Activated CD8-positive, alpha-beta memory T cell treated with anti-CD3 and anti-CD28 coated beads for 48 hours (primary cell): ENCODE data around the gene NHERF1.
A peak's percentile ranks its signal among the peaks of the same experiment; 100 is the strongest.

Experiments
- DNase-seq, 3 experiments: peaks; one replicate each; pipeline ENCODE4 v3.0.0-alpha.2; 2020; ENCODE audit warnings: low read depth in 2 of 3, low spot score in 2 of 3

NHERF1 gene

DNA sequence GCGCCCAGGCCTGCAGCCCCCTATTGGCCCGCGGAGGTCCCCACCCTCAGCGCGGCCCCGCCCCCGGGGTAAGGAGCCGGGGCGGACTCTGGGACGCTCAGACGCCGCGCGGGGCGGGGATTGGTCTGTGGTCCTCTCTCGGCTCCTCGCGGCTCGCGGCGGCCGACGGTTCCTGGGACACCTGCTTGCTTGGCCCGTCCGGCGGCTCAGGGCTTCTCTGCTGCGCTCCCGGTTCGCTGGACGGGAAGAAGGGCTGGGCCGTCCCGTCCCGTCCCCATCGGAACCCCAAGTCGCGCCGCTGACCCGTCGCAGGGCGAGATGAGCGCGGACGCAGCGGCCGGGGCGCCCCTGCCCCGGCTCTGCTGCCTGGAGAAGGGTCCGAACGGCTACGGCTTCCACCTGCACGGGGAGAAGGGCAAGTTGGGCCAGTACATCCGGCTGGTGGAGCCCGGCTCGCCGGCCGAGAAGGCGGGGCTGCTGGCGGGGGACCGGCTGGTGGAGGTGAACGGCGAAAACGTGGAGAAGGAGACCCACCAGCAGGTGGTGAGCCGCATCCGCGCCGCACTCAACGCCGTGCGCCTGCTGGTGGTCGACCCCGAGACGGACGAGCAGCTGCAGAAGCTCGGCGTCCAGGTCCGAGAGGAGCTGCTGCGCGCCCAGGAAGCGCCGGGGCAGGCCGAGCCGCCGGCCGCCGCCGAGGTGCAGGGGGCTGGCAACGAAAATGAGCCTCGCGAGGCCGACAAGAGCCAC is at the start of gene NHERF1:
NHERF1 (plus strand) TSS at position 100 of the 750 bp plus-strand sequence; CDS start at position 319, 219 bp downstream.
- peak; percentile 86 to 94 (median 91) for DNase-seq

- DNase-seq = no peak
These were observed 49.2 kb upstream of the NHERF1 start for GRCh38 chr17:74699236-74699635.

DNA sequence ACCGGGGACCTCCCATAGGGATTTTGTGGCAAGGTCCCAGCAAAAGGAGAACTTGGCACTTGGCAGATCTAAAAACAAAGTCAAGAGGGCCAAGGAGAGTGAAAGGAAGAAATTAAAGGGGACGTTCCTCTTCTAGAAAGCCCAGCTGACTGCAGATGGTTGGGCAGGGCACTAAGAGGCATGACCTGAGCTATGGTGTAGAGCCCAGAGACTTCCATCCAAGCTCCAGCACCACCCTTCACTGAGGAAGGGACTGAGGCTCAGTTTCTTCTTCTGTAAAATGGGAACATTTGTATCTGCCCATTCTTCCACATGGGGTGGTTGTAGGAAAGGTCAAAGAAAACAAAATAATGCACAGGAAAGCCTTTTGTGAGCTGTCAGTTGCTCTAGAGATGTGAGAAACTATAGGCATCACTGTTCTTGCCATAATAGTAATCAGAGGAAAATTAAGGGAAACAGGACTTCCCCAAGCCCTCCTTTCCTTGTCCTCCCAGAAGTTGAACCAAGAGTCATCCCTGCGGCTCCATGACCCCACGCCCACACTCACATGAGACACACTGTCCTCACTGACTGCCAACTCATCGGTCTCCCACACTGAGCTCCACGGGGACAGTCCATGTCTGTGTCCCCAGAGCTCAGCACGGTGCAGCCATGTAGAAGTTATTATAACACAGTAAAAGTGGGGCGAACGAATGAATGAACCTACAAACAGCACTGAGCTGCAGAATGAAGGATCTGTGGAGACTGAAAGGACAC is 46.1 kb upstream of the NHERF1 start:
- no peak for DNase-seq

- DNase-seq = no peak
These were observed 45.1 kb upstream of the NHERF1 start for GRCh38 chr17:74703311-74703710.

DNA sequence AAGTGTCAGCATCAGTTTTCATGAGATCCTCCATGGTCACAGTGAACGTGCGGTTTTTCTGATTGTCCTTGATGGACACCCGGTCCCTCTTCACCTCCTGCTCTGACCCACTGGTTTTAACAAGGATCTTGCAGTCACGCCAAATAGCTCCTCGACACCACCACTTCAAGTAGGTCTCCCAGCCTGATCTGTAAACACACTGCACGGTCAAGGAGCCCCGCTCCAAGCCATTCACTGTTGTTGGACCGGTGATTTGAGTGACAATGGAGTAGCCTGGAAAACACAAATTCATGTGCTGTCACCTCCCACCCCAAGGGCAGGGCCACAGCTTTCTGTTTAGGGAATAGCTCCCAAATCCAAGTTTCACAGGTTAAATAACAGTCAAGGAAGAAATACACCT is 43.9 kb upstream of the NHERF1 start:
- DNase-seq = no peak

GRCh38 chr17:74711058-74711824 is 37.2 kb upstream of the NHERF1 start:
- DNase-seq = no peak

DNA sequence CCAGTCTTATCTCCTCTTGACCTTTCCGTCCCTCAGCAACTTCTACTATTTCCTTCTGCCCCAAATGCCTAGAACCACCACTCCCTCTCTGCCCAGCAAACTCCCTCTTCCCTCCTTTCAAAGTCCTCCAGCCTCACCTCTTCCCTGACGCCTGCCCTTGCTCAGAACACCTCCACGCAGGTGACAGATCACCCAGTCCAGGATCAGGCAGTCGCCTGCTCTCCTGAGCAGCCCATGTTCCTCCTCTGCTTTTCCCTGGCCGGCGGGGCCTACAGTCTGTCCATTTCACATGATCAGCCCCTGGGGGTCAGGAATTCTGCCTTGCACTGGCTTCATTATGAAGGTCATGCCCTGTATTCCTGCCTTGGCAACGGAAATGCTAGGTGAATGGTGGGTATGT is 36.1 kb upstream of the NHERF1 start:
- no peak for DNase-seq

GRCh38 chr17:74712756-74713155 is 35.7 kb upstream of the NHERF1 start, which contains the start of gene CD300LF:
CD300LF (minus strand) TSS chr17:74712923; CDS start chr17:74712866, 57 bp downstream.
- no peak for DNase-seq

GRCh38 chr17:74713171-74713755 is 35.2 kb upstream of the NHERF1 start:
- DNase-seq = no peak

- DNase-seq = no peak
These were observed 33.3 kb upstream of the NHERF1 start for GRCh38 chr17:74715144-74715543.

GRCh38 chr17:74720506-74720905 is 27.9 kb upstream of the NHERF1 start:
- DNase-seq = no peak

- no peak for DNase-seq
These were observed 25.6 kb upstream of the NHERF1 start for GRCh38 chr17:74722782-74723181.

DNA sequence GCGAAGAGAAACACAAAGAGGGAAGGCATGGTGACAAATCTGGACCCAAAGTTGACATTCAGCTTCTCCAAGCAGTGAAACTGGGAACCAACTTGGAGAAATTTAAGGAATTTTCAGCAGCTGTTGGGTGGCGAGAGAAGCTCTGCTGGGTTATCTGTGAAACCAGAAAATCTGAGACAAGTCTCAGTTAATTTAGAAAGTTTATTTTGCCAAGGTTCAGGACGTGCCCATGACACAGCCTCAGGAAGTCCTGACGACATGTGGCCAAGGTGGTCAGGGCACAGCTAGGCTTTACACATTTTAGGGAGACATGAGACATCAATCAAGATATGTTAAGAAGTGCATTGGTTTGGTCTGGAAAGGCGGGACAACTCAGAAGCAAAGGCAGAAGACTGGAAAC is 24.5 kb upstream of the NHERF1 start:
- DNase-seq = no peak

- no peak for DNase-seq
These were observed 23.3 kb upstream of the NHERF1 start for GRCh38 chr17:74725111-74725510.

GRCh38 chr17:74728033-74728701 is 20.3 kb upstream of the NHERF1 start:
- DNase-seq = no peak

DNA sequence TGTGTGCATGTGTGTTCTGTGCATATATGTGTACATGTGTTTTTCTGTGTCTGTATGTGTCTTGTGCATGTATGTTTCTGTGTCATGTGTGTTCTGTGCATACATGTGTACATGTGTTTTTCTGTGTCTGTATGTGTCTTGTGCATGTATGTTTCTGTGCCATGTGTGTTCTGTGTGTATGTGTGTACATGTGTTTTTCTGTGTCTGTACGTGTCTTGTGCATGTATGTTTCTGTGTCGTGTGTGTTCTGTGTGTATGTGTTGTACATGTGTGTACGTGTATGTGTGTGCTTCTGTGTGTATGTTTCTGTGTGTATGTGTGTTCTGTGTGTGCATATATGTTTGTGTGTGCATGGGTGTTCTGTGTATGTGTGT is 19.7 kb upstream of the NHERF1 start:
- DNase-seq = no peak

DNA sequence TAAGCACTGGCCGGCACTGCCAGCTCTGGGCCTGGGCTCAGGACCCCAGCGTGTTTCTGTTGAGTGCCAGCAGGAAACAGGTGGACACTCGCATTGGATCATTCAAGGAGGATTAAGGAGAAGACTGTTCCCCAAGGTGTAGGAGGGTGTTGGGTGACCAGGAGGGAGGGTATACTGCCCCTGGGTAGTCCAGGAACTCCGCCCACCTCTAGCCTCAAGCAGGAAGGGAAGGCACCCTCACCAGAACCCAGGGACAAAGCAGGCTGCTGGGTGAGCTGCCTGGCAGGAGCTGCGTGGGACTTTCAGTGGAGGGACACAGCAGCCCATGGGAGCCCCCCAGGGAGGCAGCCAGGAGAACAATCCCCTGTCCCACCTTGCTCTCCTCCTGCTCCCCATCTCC is 19.1 kb upstream of the NHERF1 start:
- DNase-seq = no peak

DNA sequence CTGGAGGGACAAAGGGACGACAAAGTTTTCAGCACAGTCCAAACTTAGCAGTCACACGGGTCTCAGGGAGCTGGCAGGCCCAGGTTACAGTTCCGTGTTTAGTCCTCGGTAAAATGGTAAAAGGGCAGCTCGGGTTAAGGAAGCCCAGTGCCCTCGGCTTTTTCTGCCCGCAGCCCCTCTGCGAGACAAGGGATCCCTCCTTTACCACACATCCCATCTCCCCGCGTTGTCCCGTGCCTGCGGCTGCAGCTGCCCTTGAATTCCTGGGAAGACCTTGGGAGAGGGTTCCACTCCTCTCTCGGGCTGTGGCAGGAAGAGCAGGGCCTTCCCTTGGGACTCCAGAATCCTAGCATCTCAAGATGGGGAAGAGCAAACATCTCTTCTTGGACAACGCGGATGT is 18.6 kb upstream of the NHERF1 start:
- no peak for DNase-seq

GRCh38 chr17:74730491-74731346 is 17.7 kb upstream of the NHERF1 start:
- DNase-seq = no peak

DNA sequence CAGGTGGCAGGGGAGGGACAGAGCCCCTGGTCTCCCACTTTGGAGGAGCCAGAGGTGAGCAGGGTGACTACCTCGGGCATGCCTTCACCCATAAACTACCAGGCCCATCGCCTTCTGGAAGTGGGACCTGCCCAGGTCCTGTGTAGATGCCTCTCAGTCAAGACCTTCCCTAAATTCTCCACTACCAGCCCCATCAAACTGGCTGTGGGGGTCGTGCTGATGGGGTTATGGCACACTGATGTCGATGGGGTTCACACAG is 17.2 kb upstream of the NHERF1 start:
- no peak for DNase-seq
